Cardiac fibroblast (primary cell): Measurements from ENCODE around the gene RABGAP1.

Experiments
- DNase-seq, 2 donors: peaks; one replicate each; pipeline versions ENCODE4 v3.0.0 to v3.0.0-alpha.2; 2010; ENCODE audit warnings: low read depth in 2 of 2
- H3K4me3 ChIP-seq, 2 donors: replicated peaks in 1 of 2; 1 replicate in 1 of 2; 2 replicates in 1 of 2; pipeline ENCODE4 v1.5.1; 2011; ENCODE audit warnings: low read depth in 2 of 2, low read length in 2 of 2, mild to moderate bottlenecking in 2 of 2, moderate library complexity in 1 of 2
- CTCF ChIP-seq: IDR thresholded peaks from one replicate; pipeline ENCODE4 v1.5.1; 2011; ENCODE audit warnings: low read depth, mild to moderate bottlenecking, low read length, inconsistent platforms

RABGAP1 gene

DNA sequence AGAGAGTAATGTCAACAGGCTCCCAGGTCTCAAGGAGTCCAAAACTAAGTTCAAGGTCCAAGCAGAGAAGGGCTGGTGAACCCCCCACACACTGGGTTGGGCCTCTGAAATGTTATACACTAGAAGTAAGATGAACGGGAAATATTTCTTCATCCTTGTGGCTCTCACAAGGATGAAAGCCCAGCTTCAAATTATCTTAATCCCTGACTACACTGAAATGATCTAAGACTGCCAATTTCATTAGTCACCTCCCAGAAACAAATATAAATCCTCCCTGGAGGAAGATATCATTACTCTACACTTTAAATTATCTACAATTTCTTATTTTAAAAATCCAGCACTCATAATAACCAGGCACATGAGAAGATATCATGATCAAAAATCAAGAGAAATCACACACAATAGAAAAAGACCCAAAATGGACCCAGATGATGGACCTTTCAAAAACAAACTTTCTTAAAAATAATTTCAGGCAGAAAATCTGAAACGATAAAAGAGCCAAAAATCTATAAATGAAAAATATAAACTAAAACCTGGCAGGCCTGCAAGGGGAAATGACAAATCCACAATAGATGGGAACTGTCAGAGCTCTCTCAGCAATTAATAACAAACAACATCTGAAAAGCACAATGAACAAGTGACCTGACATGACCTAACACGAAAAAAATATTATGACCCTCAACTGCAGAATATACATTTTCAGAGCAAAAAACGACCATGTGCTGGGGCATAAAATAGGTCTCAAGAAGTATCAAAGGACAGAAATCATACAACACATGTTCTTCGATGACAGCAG, 210.1 kb downstream of the RABGAP1 start:
- TF ChIP-seq CTCF: no peak
- peak; percentile 4 to 10 for DNase-seq
- no peak overlapping the region for H3K4me3 ChIP-seq
